Measurements from ENCODE around the gene RABL2B. TPM values are rescaled to one million over a fixed set of nuclear protein-coding genes. Genes with fewer than 3 reads are reported as not detected.
"Not testable (repeated sequence)": the region's sequence is repeated elsewhere in the genome, so short reads cannot be mapped to it uniquely, and the experiment has no call there.

The RABL2B gene
- total RNA-seq, 1 experiment from 2014 or later = 19.0 TPM

GRCh38 chr22:50755251-50755650 lies 28.2 kb downstream of the RABL2B start:
- H2BK20ac ChIP-seq (ENCODE audit: low read depth, low read length, poor library complexity, severe bottlenecking); H3K4me3 Mint-ChIP-seq; H3K27me3 ChIP-seq (ENCODE audit: insufficient read depth, low read length); H4K91ac ChIP-seq (ENCODE audit: insufficient read length, low read depth, low read length); H2BK120ac ChIP-seq (ENCODE audit: low read depth, low read length, poor library complexity, severe bottlenecking); H3K79me1 ChIP-seq (ENCODE audit: insufficient read depth, low read depth, low read length, poor library complexity, severe bottlenecking); H2AK5ac ChIP-seq (ENCODE audit: insufficient read length, low read length); H4K8ac ChIP-seq (replicated peaks; ENCODE audit: insufficient read length, low read depth, low read length); H2BK5ac ChIP-seq (ENCODE audit: insufficient read length, low read length); H3K9me3 ChIP-seq (ENCODE audit: control insufficient read depth, low read depth, low read length); H3K23ac ChIP-seq (ENCODE audit: insufficient read length, low read depth, low read length); H3K4me1 Mint-ChIP-seq; DNase-seq; H4K5ac ChIP-seq (ENCODE audit: insufficient read length, low read depth, low read length); H2AFZ ChIP-seq (ENCODE audit: low read length); H3K4me1 ChIP-seq (ENCODE audit: insufficient read depth, low read length); H3K4ac ChIP-seq (ENCODE audit: low read depth, low read length); H3T11ph ChIP-seq (ENCODE audit: low read length); H3K36me3 Mint-ChIP-seq (ENCODE audit: insufficient read depth in 1 of 3, low read depth in 3 of 3); H3K56ac ChIP-seq (ENCODE audit: insufficient read length, low read depth, low read length); H3K79me2 ChIP-seq (ENCODE audit: insufficient read depth, low read length); H4K20me1 ChIP-seq (ENCODE audit: control insufficient read depth, insufficient read depth, insufficient read length); H3K27ac ChIP-seq (ENCODE audit: insufficient read length, low read depth, low read length); H3K23me2 ChIP-seq (ENCODE audit: insufficient read length, low read depth, low read length, poor library complexity, severe bottlenecking); H3K9me3 Mint-ChIP-seq; H3K9ac ChIP-seq (ENCODE audit: extremely low read depth, insufficient read length, low read length); H3K18ac ChIP-seq (ENCODE audit: insufficient read length, low read depth, low read length); H3K27ac Mint-ChIP-seq; H3K14ac ChIP-seq (ENCODE audit: insufficient read depth, low read length); H2BK12ac ChIP-seq (ENCODE audit: insufficient read length, low read depth, low read length); H2BK15ac ChIP-seq (ENCODE audit: low read depth, low read length); H3K4me2 ChIP-seq (ENCODE audit: insufficient read depth, insufficient read length, low read length): not testable (repeated sequence)
- peaks cover 91% of the 10 kb centered on the region for H3K27me3 Mint-ChIP-seq (ENCODE audit: low read depth)
- WGBS (ENCODE audit: extremely low coverage, insufficient read length, low lambda C conversion rate) = no CpG with 5 or more reads among the region's 20 CpGs

- H2AK5ac ChIP-seq (ENCODE audit: insufficient read length, low read length); H2AFZ ChIP-seq (ENCODE audit: low read length); H3K4me1 Mint-ChIP-seq; H2BK15ac ChIP-seq (ENCODE audit: low read depth, low read length); H3K79me2 ChIP-seq (ENCODE audit: insufficient read depth, low read length); H3K23ac ChIP-seq (ENCODE audit: insufficient read length, low read depth, low read length); H3K23me2 ChIP-seq (ENCODE audit: insufficient read length, low read depth, low read length, poor library complexity, severe bottlenecking); H3K27ac Mint-ChIP-seq; H3K79me1 ChIP-seq (ENCODE audit: insufficient read depth, low read depth, low read length, poor library complexity, severe bottlenecking); H3K4me1 ChIP-seq (ENCODE audit: insufficient read depth, low read length); H3K9me3 ChIP-seq (ENCODE audit: control insufficient read depth, low read depth, low read length); H2BK120ac ChIP-seq (ENCODE audit: low read depth, low read length, poor library complexity, severe bottlenecking); H3K4ac ChIP-seq (ENCODE audit: low read depth, low read length); H3K9me3 Mint-ChIP-seq; H3K14ac ChIP-seq (ENCODE audit: insufficient read depth, low read length); H4K91ac ChIP-seq (ENCODE audit: insufficient read length, low read depth, low read length); H3K56ac ChIP-seq (ENCODE audit: insufficient read length, low read depth, low read length); H3K4me3 Mint-ChIP-seq; DNase-seq; H3K27ac ChIP-seq (ENCODE audit: insufficient read length, low read depth, low read length); H4K5ac ChIP-seq (ENCODE audit: insufficient read length, low read depth, low read length); H3K36me3 Mint-ChIP-seq (ENCODE audit: insufficient read depth in 1 of 3, low read depth in 3 of 3); H3K27me3 ChIP-seq (ENCODE audit: insufficient read depth, low read length); H4K20me1 ChIP-seq (ENCODE audit: control insufficient read depth, insufficient read depth, insufficient read length); H2BK5ac ChIP-seq (ENCODE audit: insufficient read length, low read length); H4K8ac ChIP-seq (replicated peaks; ENCODE audit: insufficient read length, low read depth, low read length); H3K9ac ChIP-seq (ENCODE audit: extremely low read depth, insufficient read length, low read length); H2BK20ac ChIP-seq (ENCODE audit: low read depth, low read length, poor library complexity, severe bottlenecking); H3T11ph ChIP-seq (ENCODE audit: low read length); H3K18ac ChIP-seq (ENCODE audit: insufficient read length, low read depth, low read length); H3K4me2 ChIP-seq (ENCODE audit: insufficient read depth, insufficient read length, low read length); H2BK12ac ChIP-seq (ENCODE audit: insufficient read length, low read depth, low read length): not testable (repeated sequence)
- WGBS (ENCODE audit: extremely low coverage, insufficient read length, low lambda C conversion rate) = no CpG with 5 or more reads among the region's 9 CpGs
- H3K27me3 Mint-ChIP-seq (ENCODE audit: low read depth) = peaks cover 84% of the 10 kb centered on the region
Measured at GRCh38 chr22:50749302-50750074, 33.9 kb downstream of the RABL2B start.
